MM.1S (cell line): ENCODE data around the gene IL1RAPL1.

Experiments
- DNase-seq: peaks from one replicate; pipeline ENCODE4 v3.0.0-alpha.2; 2015
- H2AFZ ChIP-seq: fragments of 300-600 bp; sonication (generic); 2 replicates; pipeline ENCODE4 v1.6.0; 2016; ENCODE audit warnings: antibody characterized with exemption, low read length
- H3F3A ChIP-seq: fragments of 300-600 bp; sonication (generic); 2 replicates; pipeline ENCODE4 v1.6.1; 2016; ENCODE audit warnings: mild to moderate bottlenecking, antibody characterized with exemption, low read length, moderate library complexity, mixed read lengths; ENCODE audit not compliant: insufficient read depth
- H3K27ac ChIP-seq: fragments of 300-600 bp; sonication (generic); 2 replicates; pipeline ENCODE4 v1.5.1; 2016; ENCODE audit warnings: mild to moderate bottlenecking, low read length
- H3K27me3 ChIP-seq: fragments of 300-600 bp; sonication (generic); replicated peaks from 2 replicates; pipeline ENCODE4 v1.6.0; 2016; ENCODE audit warnings: low read length; ENCODE audit not compliant: insufficient read depth
- H3K36me3 ChIP-seq: fragments of 300-600 bp; sonication (generic); replicated peaks from 2 replicates; pipeline ENCODE4 v1.6.1; 2016; ENCODE audit warnings: mild to moderate bottlenecking, low read length, mixed read lengths; ENCODE audit not compliant: insufficient read depth
- H3K4me1 ChIP-seq: fragments of 300-600 bp; sonication (generic); 2 replicates; pipeline ENCODE4 v1.6.1; 2016; ENCODE audit warnings: low read length, mixed read lengths
- H3K4me2 ChIP-seq: fragments of 300-600 bp; sonication (generic); 2 replicates; pipeline ENCODE4 v1.6.0; 2016; ENCODE audit warnings: low read depth, low read length
- H3K4me3 ChIP-seq: fragments of 300-600 bp; sonication (generic); 2 replicates; pipeline ENCODE4 v1.5.1; 2016; ENCODE audit warnings: low read length, mixed read lengths
- H3K79me2 ChIP-seq: fragments of 300-600 bp; sonication (generic); 2 replicates; pipeline ENCODE4 v1.6.1; 2016; ENCODE audit warnings: mixed run types, low read length, mixed read lengths
- H3K9ac ChIP-seq: fragments of 300-600 bp; sonication (generic); 2 replicates; pipeline ENCODE4 v1.6.1; 2016; ENCODE audit warnings: low read length, mixed read lengths
- H3K9me2 ChIP-seq: fragments of 300-600 bp; sonication (generic); replicated peaks from 2 replicates; pipeline ENCODE4 v1.6.1; 2016; ENCODE audit warnings: mild to moderate bottlenecking, low read length, mixed read lengths; ENCODE audit not compliant: insufficient read depth
- H3K9me3 ChIP-seq: fragments of 300-600 bp; sonication (generic); replicated peaks from 2 replicates; pipeline ENCODE4 v1.6.1; 2016; ENCODE audit warnings: mild to moderate bottlenecking, low read length, mixed read lengths; ENCODE audit not compliant: insufficient read depth
- H4K20me1 ChIP-seq: fragments of 300-600 bp; sonication (generic); 2 replicates; pipeline ENCODE4 v1.6.1; 2016; ENCODE audit warnings: mild to moderate bottlenecking, low read length, moderate library complexity, mixed read lengths; ENCODE audit not compliant: insufficient read depth
- EZH2 ChIP-seq: fragments of 300-600 bp; sonication (generic); optimal IDR thresholded peaks from 2 replicates; pipeline ENCODE3; 2017; ENCODE audit warnings: low read depth, mild to moderate bottlenecking, antibody characterized with exemption, low read length, mixed read lengths
- EZH2phosphoT487 ChIP-seq: fragments of 300-600 bp; sonication (generic); IDR thresholded peaks from 2 replicates; pipeline ENCODE4 v1.6.1; 2018; ENCODE audit warnings: antibody characterized with exemption, low read length
- TF ChIP-seq, protein P1 (sequence below): fragments of 300-600 bp; sonication (generic); IDR thresholded peaks from 2 replicates; pipeline ENCODE4 v1.5.1; 2016; ENCODE audit warnings: antibody characterized with exemption, low read length, mixed read lengths

Gene IL1RAPL1

DNA sequence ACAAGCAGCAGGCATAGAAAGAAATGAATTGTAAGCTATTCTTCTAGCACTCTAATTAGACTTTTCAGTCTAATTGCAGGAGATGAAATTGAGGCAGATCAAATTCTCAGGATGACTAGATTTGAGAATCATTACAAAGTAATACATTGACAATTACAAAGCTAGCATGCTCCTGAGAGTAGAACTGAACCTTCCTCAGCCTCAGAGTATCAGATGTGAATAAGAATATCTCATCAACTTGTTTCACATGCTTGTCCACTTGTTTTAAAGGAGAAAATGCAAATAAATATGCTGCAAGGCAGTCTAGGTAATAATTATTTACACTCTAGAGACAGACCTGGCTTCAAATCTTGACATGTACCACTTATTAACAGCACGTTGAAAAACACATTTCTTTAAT, 1137.1 kb downstream of the IL1RAPL1 start:
- TF ChIP-seq, protein P1, sequence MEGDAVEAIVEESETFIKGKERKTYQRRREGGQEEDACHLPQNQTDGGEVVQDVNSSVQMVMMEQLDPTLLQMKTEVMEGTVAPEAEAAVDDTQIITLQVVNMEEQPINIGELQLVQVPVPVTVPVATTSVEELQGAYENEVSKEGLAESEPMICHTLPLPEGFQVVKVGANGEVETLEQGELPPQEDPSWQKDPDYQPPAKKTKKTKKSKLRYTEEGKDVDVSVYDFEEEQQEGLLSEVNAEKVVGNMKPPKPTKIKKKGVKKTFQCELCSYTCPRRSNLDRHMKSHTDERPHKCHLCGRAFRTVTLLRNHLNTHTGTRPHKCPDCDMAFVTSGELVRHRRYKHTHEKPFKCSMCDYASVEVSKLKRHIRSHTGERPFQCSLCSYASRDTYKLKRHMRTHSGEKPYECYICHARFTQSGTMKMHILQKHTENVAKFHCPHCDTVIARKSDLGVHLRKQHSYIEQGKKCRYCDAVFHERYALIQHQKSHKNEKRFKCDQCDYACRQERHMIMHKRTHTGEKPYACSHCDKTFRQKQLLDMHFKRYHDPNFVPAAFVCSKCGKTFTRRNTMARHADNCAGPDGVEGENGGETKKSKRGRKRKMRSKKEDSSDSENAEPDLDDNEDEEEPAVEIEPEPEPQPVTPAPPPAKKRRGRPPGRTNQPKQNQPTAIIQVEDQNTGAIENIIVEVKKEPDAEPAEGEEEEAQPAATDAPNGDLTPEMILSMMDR, result no peak
- TF ChIP-seq EZH2, result no peak
- no peak for TF ChIP-seq EZH2phosphoT487
- no peaks in the 10 kb centered on the region for H3F3A ChIP-seq
- H3K4me2 ChIP-seq, result no peak overlapping the region
- no peaks in the 10 kb centered on the region for H4K20me1 ChIP-seq
- H3K9ac ChIP-seq, result no peak overlapping the region
- H3K27me3 ChIP-seq, result no peaks in the 10 kb centered on the region
- H3K36me3 ChIP-seq, result no peaks in the 10 kb centered on the region
- no peak overlapping the region for H2AFZ ChIP-seq
- H3K27ac ChIP-seq, result no peak overlapping the region
- no peak overlapping the region for H3K4me3 ChIP-seq
- no peaks in the 10 kb centered on the region for H3K9me2 ChIP-seq
- no peak for DNase-seq
- H3K9me3 ChIP-seq, result no peaks in the 10 kb centered on the region
- H3K79me2 ChIP-seq, result no peaks in the 10 kb centered on the region
- no peaks in the 10 kb centered on the region for H3K4me1 ChIP-seq

DNA sequence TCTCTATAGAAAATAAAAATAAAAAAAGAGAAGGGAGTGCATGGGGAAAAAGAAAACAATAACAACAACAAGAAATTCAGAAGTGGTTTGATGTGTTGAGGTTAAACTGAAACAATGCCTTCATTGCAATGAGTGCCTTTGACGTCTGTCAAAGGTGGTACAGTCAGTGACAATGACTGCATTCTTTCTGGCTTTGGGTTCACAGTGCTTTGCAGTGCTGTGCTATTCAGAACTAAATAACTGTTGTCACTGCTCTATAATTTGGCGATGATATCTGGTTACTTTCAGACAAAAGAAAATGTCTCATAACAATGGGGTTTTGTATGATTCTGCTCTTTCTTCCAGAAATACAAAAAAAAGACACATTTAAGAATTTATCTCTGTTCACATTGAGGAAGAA, 1139.6 kb downstream of the IL1RAPL1 start:
- Histone ChIP-seq H3K4me3 (no peak overlapping the region), H3F3A (no peaks in the 10 kb centered on the region), H3K4me2 (no peak overlapping the region), H3K27ac (no peak overlapping the region), H3K4me1 (no peaks in the 10 kb centered on the region), H3K36me3 (no peaks in the 10 kb centered on the region), H3K9me3 (no peaks in the 10 kb centered on the region), H4K20me1 (no peaks in the 10 kb centered on the region), H2AFZ (no peak overlapping the region), H3K79me2 (no peaks in the 10 kb centered on the region), H3K27me3 (no peaks in the 10 kb centered on the region), H3K9me2 (no peaks in the 10 kb centered on the region), H3K9ac (no peak overlapping the region)
- DNase-seq, result no peak
- no peak for TF ChIP-seq EZH2phosphoT487
- TF ChIP-seq, protein P1, result no peak
- no peak for TF ChIP-seq EZH2

DNA sequence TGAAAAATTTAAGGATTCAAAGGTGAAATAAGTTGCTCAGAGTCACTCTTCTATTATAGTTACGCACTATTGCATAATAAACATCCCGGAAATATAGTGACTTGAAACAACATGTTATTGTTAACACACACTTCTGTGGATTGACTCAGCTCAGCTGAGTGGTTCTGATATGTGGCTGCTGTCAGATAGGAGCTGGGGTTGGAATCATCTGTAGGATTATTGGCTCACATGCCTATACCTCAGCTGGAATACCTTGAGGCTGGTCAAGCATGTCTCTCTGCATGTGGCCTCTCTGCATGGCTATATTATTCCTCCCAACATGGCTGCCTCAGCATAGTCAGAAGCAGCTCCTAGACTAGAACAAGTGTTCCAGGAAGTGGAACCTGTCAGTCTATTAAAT, 1141.4 kb downstream of the IL1RAPL1 start:
- H3K4me1 ChIP-seq, result no peaks in the 10 kb centered on the region
- TF ChIP-seq, protein P1, result no peak
- TF ChIP-seq EZH2, result no peak
- TF ChIP-seq EZH2phosphoT487, result no peak
- H3K4me3 ChIP-seq, result no peak overlapping the region
- H3K27me3 ChIP-seq, result no peaks in the 10 kb centered on the region
- H4K20me1 ChIP-seq, result no peaks in the 10 kb centered on the region
- no peaks in the 10 kb centered on the region for H3K9me3 ChIP-seq
- no peak overlapping the region for H3K27ac ChIP-seq
- H3K79me2 ChIP-seq, result no peaks in the 10 kb centered on the region
- no peaks in the 10 kb centered on the region for H3K36me3 ChIP-seq
- H2AFZ ChIP-seq, result no peak overlapping the region
- no peaks in the 10 kb centered on the region for H3K9me2 ChIP-seq
- DNase-seq, result no peak
- no peak overlapping the region for H3K9ac ChIP-seq
- no peaks in the 10 kb centered on the region for H3F3A ChIP-seq
- no peak overlapping the region for H3K4me2 ChIP-seq

DNA sequence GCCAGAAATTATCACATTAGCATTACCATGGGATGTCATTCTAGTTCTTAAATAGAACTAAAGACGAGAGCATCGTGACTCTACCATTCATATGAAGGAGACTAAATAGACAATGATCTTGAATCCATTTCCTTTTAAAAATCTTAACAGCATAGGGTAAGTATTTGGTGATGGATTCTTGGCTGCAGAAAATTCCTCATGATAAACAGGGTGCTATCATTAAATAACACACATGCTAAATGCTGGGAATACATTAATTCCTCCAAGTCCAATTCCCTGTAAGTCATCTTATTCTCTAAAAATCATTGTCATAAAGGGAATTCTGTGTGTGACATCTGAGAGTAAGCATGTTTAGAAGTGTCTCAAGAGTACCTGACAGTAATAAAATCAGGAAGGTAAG, 1157.7 kb downstream of the IL1RAPL1 start:
- Histone ChIP-seq H3K9me2 (no peaks in the 10 kb centered on the region), H3F3A (no peaks in the 10 kb centered on the region), H3K27ac (no peak overlapping the region), H3K79me2 (no peaks in the 10 kb centered on the region), H3K4me3 (no peak overlapping the region), H3K9ac (no peak overlapping the region), H3K27me3 (no peaks in the 10 kb centered on the region), H3K36me3 (no peaks in the 10 kb centered on the region), H3K9me3 (no peaks in the 10 kb centered on the region), H2AFZ (no peak overlapping the region), H4K20me1 (no peaks in the 10 kb centered on the region), H3K4me1 (no peaks in the 10 kb centered on the region), H3K4me2 (no peak overlapping the region)
- no peak for TF ChIP-seq EZH2
- TF ChIP-seq, protein P1, result no peak
- no peak for TF ChIP-seq EZH2phosphoT487
- no peak for DNase-seq
